ENCODE measurements around the gene KCNIP1. TPM values are rescaled to one million over a fixed set of nuclear protein-coding genes. Genes with fewer than 3 reads are reported as not detected.

KCNIP1 gene
- polyA plus RNA-seq, 1 donor (not counting 4 experiments of a cell fraction or from before 2014, with no cell fraction given): not detected

DNA sequence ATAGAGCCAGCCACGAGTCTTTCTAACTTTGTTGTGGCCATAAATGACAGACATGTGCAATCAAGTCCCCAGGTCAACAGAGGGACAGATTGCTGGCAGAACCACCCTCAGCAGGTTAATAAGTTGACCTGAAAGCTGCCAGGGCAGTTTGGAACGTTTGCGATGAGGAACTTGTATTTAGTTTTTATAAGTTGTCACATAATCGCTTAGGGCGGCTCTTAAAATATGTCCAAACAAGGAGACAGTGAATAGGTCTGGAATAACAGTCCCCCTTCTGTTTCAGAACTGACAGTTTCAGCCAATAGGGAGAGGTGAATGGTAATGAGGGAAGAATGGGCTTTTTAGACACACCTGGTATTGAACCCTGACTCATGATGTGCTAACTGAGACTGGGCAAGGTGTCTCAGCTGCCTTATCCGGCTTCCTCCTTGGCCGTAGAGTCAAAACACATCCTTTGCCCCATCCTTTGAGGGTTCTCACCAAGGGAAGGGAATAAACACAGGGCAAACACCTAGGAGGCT is 246.2 kb downstream of the KCNIP1 start:
- TF ChIP-seq EZH2 (IDR thresholded peaks at IDR 0.05; ENCODE audit: low read length) (no peak), CTCF (optimal IDR thresholded peaks at IDR 0.05 in 1 of 3, IDR thresholded peaks at IDR 0.05 in 1 of 3, conservative IDR thresholded peaks at IDR 0.05 in 1 of 3; ENCODE audit: extremely low read depth in 1 of 3, insufficient read depth in 2 of 3, low read length in 3 of 3) (no peak)
- H3K4me1 ChIP-seq (ENCODE audit: control insufficient read depth, extremely low read depth, insufficient read depth, low read length): peaks cover 4% of the 10 kb centered on the region
- H3K79me2 ChIP-seq (ENCODE audit: control insufficient read depth, insufficient read depth, low read length): no peaks in the 10 kb centered on the region
- H3K9me3 ChIP-seq (ENCODE audit: control insufficient read depth, low read depth, low read length): no peaks in the 10 kb centered on the region
- FAIRE-seq (peak; percentile 69), DNase-seq (ENCODE audit: low read depth, low spot score) (no peak)
- H3K27ac ChIP-seq (ENCODE audit: control insufficient read depth, insufficient read depth, low read length): no peak overlapping the region
- H3K9ac ChIP-seq (ENCODE audit: control insufficient read depth, extremely low read depth, insufficient read depth, low read length): no peak overlapping the region
- no peaks in the 10 kb centered on the region for H4K20me1 ChIP-seq (ENCODE audit: control insufficient read depth, extremely low read depth, insufficient read depth, low read length)
- no peaks in the 10 kb centered on the region for H3K9me1 ChIP-seq (ENCODE audit: control insufficient read depth, extremely low read depth, insufficient read depth, low read length)
- H2AFZ ChIP-seq (ENCODE audit: control insufficient read depth, low read length): no peak overlapping the region
- dilution Hi-C loops (cut with MboI; ENCODE audit: extremely low pct_ligation_motif_present, low sequenced_read_pairs): no loop called here
- H3K4me2 ChIP-seq (ENCODE audit: control insufficient read depth, extremely low read depth, insufficient read depth, low read depth, low read length): no peak overlapping the region
- H3K36me3 ChIP-seq (ENCODE audit: control insufficient read depth in 2 of 2, extremely low read depth in 1 of 2, insufficient read depth in 2 of 2, low read length in 2 of 2): no peaks in the 10 kb centered on the region
- no peaks in the 10 kb centered on the region for H3K27me3 ChIP-seq (ENCODE audit: control insufficient read depth, extremely low read depth, insufficient read depth, low read length)
- no peak overlapping the region for H3K4me3 ChIP-seq (ENCODE audit: control insufficient read depth in 2 of 3, extremely low read depth in 1 of 3, insufficient read depth in 2 of 3, low read depth in 1 of 3, low read length in 3 of 3)

DNA sequence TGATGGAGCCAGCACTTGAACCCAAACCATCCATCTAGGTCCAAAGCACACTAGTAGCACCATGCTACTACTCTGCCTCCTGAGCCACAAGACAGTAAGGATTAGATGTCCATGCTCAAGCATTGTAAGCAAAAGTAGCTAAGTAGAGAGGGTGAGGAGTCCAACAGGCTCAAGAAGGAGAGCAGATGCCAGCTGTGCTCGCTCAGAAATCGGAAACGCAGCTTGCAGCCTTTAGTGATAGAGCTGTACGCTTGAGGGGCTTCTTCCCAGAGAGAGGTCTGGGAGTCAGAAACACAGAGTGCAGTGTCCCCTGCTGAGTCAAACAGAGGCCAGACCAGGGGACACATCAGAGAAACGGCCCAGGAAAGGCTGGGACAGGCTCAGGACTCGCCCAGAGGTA is 247.0 kb downstream of the KCNIP1 start:
- dilution Hi-C loops (cut with MboI; ENCODE audit: extremely low pct_ligation_motif_present, low sequenced_read_pairs): no loop called here
- no peaks in the 10 kb centered on the region for H3K36me3 ChIP-seq (ENCODE audit: control insufficient read depth in 2 of 2, extremely low read depth in 1 of 2, insufficient read depth in 2 of 2, low read length in 2 of 2)
- H3K9ac ChIP-seq (ENCODE audit: control insufficient read depth, extremely low read depth, insufficient read depth, low read length): no peak overlapping the region
- no peak overlapping the region for H3K27ac ChIP-seq (ENCODE audit: control insufficient read depth, insufficient read depth, low read length)
- no peaks in the 10 kb centered on the region for H3K79me2 ChIP-seq (ENCODE audit: control insufficient read depth, insufficient read depth, low read length)
- no peak overlapping the region for H3K4me2 ChIP-seq (ENCODE audit: control insufficient read depth, extremely low read depth, insufficient read depth, low read depth, low read length)
- TF ChIP-seq EZH2 (IDR thresholded peaks at IDR 0.05; ENCODE audit: low read length): no peak
- TF ChIP-seq CTCF (optimal IDR thresholded peaks at IDR 0.05 in 1 of 3, IDR thresholded peaks at IDR 0.05 in 1 of 3, conservative IDR thresholded peaks at IDR 0.05 in 1 of 3; ENCODE audit: extremely low read depth in 1 of 3, insufficient read depth in 2 of 3, low read length in 3 of 3): no peak
- no peaks in the 10 kb centered on the region for H4K20me1 ChIP-seq (ENCODE audit: control insufficient read depth, extremely low read depth, insufficient read depth, low read length)
- H3K9me1 ChIP-seq (ENCODE audit: control insufficient read depth, extremely low read depth, insufficient read depth, low read length): no peaks in the 10 kb centered on the region
- no peaks in the 10 kb centered on the region for H3K9me3 ChIP-seq (ENCODE audit: control insufficient read depth, low read depth, low read length)
- DNase-seq (ENCODE audit: low read depth, low spot score) (no peak), FAIRE-seq (no peak)
- peaks cover 3% of the 10 kb centered on the region for H3K4me1 ChIP-seq (ENCODE audit: control insufficient read depth, extremely low read depth, insufficient read depth, low read length)
- H3K27me3 ChIP-seq (ENCODE audit: control insufficient read depth, extremely low read depth, insufficient read depth, low read length): no peaks in the 10 kb centered on the region
- H3K4me3 ChIP-seq (ENCODE audit: control insufficient read depth in 2 of 3, extremely low read depth in 1 of 3, insufficient read depth in 2 of 3, low read depth in 1 of 3, low read length in 3 of 3): no peak overlapping the region
- no peak overlapping the region for H2AFZ ChIP-seq (ENCODE audit: control insufficient read depth, low read length)

Data from keratinocyte (primary cell).